Activated T-cell treated with anti-CD3 and anti-CD28 coated beads for 48 hours (primary cell): Measurements from ENCODE around the gene ATR.
"Not testable (repeated sequence)": the region's sequence is repeated elsewhere in the genome, so short reads cannot be mapped to it uniquely, and the experiment has no call there.

Experiments
- DNase-seq: peaks from one replicate; pipeline ENCODE4 v3.0.0-alpha.2; 2020; ENCODE audit warnings: low read depth

The ATR gene

DNA sequence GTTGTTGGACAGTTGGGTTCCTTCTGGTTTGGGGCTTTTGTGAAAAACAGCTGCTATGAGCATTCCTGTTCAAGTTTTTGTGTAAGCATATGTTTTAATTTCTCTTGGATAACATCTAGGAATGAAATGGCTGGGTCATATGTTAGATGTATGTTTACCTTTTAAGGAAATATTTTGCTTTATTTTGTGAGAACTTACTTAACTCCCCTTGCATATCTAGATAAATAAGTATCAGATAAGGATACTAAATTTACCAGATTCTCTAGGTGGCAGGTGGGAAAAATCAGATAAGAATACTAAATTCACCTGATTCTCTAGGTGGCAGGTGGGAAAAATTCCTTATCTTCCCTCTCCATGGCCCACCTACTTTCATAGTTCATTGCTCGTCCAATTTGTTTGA lies 16.6 kb upstream of the ATR start:
- DNase-seq: no peak

DNA sequence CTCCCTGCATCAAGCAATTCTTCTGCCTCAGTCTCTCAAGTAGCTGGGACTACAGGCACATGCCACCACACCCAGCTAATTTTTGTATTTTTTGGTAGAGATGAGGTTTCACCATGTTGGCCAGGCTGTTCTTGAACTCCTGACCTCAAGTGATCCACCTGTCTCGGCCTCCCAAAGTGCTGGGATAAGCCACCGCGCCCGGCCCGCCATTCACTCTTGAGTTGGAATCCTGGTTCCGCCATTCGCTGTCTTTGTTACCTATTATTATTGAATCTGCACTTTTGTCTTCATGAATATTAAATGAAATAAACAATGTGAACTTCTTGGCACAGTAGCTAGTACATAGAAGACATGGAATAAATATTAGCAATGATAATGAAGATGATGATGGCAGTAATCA lies 13.7 kb upstream of the ATR start:
- DNase-seq: not testable (repeated sequence)

DNA sequence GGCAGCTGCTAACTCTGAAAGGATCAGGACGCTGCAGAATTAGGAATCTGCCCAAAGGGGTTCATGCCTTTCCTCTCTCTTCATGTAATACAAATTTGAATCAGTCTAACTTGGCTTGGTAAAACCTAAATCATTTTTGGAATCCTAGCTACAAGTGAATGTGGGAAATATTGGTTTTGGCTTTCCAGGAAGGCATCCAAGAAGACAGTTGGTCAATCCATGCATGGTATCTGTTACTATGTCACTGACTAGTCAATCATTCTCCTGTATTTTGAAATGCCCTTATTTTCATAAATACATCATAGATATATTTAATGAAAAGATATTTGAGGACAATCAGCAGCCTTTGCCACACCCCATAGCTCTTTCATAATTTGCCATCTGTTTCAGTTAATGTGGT lies 10.2 kb upstream of the ATR start:
- DNase-seq: no peak

DNA sequence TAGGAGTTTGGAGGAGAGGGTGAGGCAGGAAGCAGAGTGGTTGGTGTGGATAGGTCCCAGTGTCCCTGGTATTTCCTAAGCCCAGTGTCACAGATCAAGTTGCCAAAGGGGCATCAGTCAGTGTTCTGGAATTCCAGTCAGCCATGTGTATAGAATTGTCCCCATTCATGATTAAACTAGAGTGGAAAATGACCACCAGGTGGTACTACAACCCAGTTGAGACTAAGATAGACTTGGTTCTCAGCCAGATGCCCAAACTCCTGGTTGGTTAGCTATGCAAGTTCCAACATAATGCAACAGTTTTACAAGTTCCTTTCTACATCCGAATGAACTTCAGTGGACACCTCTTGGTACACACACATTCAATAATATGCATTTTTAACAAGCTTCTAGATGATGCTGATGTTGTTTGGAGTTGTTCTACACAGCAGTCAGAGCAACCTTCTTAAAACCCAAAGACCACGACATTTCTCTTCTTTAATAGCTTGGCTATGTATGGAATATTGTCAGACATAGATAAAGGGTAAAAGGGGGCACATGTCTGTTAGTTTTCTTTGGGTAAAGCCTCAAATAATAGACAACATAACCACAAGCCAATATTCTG lies 8.4 kb upstream of the ATR start:
- DNase-seq: no peak

DNA sequence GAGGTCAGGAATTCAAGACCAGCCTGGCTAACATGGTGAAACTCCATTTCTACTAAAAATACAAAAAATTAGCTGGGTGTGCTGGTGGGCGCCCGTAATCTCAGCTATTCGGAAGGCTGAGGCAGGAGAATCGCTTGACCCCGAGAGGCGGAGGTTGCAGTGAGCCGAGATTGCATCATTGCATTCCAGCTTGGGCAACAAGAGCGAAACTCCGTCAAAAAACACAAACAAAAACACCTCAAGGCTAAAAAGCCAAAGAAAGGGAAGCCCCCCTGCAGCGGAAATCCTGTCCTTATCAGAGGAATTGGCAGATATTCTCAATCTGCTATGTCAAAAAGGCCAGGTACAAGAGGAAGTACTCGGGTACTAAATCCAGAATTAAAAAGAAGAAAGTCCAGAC lies 2.5 kb upstream of the ATR start:
- not testable (repeated sequence) for DNase-seq

DNA sequence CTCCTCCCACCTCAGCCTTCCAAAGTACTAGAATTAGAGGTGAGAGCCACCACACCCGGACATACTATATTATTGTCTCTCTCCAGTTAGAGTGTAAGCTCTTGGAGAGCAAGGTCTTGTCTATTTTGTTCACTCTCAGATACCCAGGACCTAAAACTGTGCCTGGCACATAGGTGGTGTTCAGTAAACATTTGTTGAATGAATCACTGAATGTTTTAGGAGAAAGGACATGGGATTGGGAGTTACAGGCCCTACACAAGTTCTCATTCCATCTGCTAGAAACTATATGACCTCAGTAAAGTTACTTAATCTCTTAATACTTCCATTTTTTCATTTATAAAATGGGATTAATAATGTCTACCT lies 1.5 kb upstream of the ATR start:
- no peak for DNase-seq

DNA sequence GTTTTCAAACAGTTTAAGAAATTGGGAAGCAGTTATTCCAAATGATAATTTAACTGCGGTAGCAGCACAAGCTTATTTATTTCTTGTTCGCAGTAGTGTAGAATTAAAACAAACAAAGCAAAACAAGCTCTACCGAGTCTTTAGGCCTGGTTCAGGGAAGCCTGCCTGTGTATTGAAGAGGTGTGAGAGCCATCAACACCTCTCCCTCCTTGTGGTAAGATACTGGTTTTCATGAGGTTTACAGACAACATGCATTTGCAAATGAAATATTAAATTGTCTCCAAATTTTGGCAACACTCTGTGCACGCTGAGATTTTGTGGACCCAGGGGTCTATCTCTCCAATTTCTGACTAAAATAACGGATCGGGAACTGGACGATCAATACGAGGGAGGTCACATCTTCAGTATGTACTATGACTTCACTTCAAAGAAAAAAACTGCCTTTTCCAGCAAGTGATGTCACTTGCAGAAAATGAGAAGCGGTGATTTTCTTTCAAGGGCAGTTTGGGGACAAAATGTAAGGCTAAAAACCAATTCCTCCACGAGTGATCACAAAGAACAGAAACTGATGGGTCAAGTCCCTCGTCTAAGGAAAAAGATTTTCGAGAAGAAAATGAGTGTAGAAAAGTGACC lies 721 bp downstream of the ATR start:
- no peak for DNase-seq

DNA sequence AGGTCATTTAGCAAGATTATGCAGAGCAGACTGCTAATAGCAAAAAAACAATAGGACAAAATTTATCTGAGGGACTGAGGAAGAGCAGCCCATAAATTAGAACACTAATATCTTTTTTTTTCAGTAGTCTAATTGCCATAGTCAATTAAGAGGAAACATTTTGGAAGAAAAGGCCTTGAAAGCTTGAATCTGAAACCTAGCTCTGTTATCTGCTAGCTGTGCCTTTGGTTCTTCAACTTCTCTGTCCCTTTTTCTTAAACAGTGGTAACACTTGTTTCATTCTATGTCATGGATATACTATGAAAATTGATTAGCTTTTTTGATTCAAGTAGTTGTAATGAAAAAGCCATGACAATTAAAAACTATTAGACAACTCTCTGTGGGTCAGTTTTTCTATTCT lies 1.7 kb downstream of the ATR start:
- DNase-seq: no peak

DNA sequence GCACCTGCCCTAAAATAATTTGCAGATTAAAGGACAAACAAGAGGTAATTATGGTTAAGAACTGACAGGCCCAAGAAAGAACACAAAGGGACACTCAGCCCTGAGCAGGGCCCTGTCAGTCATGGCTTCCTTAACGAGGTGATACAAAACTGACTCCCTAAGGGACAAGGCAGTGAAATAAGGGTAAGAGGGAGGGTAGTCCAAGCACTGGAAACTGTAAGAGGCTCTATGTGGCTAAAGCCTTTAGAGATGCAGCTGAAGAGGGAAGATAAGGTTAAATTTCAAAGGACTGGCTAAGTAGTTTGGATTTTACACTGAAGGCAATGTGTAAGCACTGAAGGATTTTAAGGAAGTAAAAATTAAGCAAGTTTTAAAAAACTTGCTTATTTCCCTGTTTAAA lies 3.9 kb downstream of the ATR start:
- DNase-seq: no peak

DNA sequence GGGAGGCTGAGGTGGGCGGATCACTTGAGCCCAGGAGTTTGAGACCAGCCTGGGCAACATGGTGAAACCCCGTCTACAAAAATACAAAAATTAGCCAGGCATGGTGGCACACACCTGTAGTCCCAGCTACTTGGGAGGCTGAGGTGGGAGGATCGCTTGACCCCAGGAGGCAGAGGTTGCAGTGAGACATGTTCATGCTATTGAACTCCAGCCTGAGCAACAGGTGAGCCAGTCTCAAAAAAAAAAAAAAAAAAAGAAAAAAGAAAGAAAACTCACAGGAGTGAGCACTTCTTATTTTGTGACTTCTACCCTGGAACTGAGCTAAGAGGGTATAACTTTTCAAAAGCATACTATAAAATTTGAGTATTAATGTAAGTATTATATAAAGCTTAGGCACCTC lies 4.3 kb downstream of the ATR start:
- not testable (repeated sequence) for DNase-seq

DNA sequence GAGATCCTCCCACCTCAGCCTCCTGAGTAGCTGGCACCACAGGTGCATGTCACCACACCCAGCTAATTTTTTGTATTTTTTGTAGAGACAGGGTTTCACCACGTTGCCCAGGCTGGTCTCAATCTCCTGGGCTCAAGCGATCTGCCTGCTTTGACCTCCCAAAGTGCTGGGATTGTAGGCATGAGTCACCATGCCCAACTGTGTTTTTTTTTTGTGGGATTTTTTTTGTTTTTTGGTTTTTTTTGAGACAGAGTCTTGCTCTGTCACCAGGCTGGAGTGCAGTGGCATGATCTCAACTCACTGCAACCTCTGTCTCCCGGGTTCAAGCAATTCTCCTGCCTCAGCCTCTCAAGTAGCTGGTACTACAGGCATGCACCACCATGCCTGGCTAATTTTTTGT lies 9.1 kb downstream of the ATR start:
- DNase-seq: not testable (repeated sequence)

DNA sequence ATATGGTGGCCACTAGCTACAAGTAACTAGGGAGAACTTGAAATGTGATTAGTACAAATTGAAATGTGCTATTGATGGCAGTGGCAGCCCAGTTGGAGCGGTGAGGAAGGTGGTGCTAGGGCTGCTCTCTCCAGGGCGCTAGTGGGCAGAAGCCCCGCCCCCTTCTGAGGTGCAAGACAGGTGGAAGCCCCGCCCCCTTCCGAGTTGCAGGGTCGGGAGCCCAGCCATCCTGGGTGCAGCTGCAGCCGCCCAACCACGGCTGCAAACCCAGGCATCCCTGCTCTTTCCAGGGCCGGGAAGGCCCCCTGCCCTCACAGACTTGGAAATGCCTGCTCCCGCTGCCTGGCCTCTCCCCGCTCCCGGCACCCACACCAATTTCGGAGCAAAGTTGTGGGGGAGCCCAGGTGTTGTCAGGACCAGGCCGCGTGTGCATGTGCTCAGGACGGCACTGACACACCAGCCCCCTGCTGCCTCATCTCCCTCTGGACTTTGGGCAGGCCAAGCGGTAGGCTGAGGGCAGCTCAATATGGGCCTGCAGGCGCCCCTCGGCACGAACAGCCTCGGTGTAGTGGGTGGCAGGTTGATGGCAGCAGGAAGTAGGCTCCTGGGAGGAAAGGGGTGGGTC lies 10.0 kb downstream of the ATR start:
- no peak for DNase-seq

DNA sequence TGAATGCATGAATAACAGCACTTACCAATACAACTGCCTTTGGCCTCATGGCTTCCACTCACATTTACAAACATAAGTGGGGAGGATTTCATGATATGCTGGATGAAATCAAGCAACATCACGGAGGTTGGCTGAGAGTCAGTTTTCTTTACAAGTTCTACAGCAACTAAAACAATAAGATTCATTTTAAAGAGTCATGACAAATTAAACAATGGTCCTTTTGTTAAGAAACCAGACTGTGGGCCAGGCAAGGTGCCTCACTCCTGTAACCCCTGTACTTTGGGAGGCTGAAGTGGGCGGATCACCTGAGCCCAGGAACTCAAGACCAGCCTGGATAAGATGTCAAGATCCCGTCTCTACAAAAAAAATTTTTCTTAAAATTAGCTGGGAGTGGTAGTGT lies 12.4 kb downstream of the ATR start:
- no peak for DNase-seq

DNA sequence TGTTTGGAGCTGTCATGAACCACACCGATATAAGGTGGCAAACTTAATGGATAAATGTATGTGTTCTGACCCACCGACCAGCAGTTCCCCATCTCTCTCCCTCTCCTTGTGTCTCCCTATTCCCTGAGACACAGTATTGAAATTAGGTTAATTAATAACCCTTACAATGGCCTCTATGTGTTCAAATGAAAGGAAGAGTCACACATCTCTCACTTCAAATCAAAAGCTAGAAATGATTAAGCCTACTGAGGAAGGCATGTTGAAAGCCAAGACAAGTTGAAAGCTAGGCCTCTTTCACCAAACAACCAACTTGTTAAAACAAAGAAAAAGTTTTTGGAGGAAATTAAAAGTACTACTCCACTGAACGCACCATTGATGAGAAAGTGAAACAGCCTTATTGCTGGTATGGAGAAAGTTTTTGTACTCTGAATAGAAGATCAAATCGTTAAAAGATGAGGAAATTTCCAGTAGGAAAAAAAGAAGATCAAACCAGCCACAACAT lies 15.0 kb downstream of the ATR start:
- no peak for DNase-seq

DNA sequence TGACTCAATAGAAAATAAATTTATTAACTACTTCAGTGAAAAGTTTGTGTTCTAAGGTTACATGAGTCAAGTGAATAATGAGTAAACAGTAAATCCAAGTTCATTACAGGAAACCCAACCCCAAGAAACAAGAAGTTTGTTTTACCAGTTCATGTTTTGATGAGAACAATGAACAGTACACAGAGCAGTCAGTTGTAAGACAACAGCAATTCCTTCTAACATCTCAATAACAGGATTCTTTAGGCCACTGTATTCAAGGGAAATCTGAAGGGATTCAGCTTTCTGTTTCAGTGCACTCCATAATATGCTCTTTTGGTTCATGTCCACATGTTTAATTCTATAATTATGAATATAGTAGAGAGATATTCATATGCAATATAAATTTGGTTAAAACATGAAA lies 18.4 kb downstream of the ATR start:
- no peak for DNase-seq

DNA sequence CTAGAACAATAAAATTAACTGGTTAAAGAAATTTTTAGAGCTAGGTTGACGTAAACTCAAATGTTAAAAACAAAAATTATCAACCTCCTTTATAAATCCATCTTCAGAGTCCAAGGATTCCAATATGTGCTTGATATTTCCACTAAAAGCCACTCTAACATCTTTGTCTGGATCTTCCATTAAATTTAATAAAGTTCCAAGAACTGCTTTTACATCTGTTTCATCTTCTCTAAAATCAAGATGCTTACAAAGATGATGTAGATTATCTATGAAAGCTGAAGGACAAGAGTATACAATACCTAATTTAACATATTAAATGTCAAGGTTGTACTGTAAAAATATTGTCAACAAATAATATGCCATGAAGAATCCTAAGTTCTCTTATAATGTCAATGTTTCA lies 24.8 kb downstream of the ATR start:
- DNase-seq: no peak

DNA sequence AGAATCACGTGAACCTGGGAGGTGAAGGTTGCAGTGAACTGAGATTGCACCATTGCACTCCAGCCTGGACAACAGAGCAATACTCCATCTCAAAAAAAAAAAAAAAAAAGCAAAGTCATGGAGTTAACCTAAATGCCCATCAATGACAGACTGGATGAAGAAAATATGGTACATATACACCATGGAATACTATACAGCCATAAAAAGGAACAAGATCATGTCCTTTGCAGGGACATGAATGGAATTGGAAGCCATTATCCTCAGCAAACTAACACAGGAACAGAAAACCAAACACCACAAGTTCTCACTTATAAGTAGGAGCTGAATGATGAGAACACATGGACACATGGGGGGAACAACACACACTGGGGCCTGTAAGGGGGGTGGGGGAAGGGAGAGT lies 26.0 kb downstream of the ATR start:
- DNase-seq: not testable (repeated sequence)

DNA sequence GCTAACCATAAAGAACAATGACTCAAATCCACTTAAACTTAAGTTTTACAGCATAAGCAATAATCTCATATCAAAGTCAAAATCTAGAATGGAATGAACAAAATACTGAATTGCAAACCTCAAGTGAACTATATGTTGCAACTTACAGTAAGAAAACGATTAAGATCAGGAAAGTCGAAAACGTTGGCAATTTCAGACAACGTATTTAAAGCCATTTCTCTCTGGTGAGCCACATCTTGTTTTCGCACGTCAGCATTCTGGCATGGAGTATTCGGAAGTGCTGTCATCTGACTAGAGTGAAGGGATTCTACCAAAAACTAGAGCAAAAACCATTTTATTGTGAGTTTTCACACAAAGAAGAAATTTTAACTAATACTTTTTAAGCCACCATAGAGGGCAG lies 28.5 kb downstream of the ATR start:
- no peak for DNase-seq

DNA sequence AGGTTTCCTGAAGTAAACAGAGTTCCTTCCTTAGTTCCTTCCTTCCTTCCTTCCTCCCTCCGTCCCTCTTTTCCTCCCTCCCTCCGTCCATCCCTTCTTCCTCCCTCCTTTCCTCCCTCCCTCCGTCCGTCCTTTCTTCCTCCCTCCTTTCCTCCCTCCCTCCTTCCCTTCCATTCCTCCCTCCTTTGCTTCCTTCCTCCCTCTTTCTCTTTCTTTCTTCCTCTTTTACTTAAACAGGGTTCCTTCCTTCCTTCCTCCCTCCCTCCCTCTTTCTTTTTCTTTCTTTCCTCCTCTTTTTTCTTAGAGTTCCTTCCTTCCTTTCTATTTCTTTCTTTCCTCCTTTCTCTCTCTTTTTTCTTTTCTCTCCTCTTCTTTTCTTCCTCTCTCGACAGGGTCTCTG lies 35.2 kb downstream of the ATR start:
- DNase-seq: no peak

DNA sequence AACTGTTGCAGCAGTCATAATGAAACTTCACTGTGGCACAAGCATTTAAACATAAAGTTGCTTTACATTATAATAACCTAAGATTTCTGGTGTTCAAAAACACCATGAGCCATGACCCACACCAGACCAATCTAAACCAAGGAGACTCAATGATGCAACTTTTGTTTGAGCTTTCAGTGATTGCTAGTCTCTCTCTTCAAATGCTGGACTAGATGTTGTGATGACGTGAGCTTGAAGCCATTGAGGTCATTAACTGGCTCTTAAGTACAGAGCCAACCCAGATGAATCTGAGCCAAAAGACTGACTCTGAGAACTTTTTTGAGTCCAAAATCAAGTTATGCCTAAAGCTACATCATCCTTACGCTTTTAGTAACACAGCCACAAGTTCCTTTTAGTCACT lies 36.5 kb downstream of the ATR start:
- no peak for DNase-seq

DNA sequence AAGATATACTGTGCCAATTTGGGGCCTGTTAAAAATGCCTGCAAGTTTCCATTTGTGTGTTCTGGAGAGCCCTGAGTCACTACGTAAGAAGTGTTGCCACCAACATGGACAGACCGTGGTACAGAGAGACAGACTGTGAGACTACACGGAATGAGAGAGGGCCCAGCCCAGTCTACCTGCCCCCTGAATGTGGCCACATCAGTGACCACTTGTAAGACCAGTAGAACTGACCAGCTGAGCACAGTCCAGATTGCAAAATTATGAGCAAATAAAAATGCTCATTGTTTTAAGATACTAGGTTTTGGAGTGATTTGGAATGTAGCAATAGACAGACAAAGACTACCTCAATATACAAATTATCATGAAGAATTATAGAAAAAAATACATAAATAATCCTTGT lies 42.0 kb downstream of the ATR start:
- DNase-seq: no peak

DNA sequence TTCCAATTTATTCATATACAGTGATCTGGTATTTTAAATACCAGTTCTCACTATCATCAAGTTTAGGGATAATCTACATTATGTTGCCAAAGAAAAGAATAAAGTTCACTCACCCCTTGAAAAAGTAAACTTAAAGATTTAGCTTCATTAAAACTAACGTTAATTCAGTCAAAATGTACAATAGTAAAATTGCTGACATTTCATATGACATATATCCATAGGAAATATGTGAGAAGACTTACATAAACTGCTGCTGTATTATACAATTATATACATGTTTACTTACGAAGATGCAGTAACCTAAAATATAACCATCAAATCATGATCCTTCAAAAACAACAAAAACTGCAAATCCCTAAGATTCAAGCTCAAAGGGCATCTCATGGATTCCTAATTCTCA lies 44.0 kb downstream of the ATR start:
- DNase-seq: no peak

DNA sequence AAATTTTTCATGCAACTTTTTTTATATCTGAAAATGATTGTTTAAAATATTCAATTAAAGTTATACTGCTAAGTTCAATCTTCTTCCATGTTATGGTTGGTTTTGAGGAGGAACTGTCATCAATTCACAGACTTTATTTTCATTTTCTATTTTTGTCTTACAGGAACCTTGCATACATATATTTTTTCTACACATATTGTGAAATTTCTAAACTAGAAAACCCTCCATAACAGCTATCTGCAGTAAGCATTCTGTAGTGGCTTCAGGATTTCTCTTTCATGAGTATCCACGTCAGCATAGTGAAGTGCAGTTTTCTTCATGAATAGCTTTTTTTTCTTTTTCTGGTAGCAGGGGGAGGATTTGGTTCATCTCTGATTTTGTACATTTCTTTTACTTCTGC lies 48.2 kb downstream of the ATR start:
- no peak for DNase-seq
